Fibroblast of mammary gland (primary cell): ENCODE results near the gene GGTLC1.

ENCODE experiments used
- DNase-seq: peaks from one replicate; pipeline ENCODE4 v3.0.0-alpha.2; 2010; ENCODE audit warnings: low read depth
- H3K4me3 ChIP-seq: 2 replicates; pipeline ENCODE4 v1.5.1; 2011; ENCODE audit warnings: low read depth, mild to moderate bottlenecking, low read length, moderate library complexity; ENCODE audit not compliant: control insufficient read depth
- TF ChIP-seq, protein P1 (sequence below): conservative IDR thresholded peaks from 2 replicates; pipeline ENCODE4 v1.5.1; 2011; ENCODE audit warnings: low read depth, low read length, inconsistent platforms; ENCODE audit not compliant: control insufficient read depth, insufficient read depth

Gene GGTLC1

DNA sequence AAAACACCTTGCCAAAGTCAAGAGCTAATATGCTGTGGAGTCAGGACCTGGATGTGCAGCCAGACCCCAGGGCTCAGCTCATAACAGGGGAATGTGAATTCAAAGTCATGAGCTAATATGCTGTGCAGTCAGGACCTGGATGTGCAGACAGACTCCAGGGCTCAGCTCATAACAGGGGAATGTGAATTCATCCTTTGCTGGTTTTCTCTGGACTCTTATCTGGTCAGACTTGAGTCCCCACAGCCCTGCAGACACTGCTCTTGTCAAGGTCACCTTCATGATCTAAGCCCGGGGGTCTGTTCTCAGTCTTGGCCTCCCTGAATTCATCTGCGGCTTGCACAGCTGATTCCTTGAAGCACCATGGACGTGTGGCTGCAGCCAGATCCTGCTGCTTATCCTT is 19.2 kb upstream of the GGTLC1 start:
- TF ChIP-seq, protein P1, sequence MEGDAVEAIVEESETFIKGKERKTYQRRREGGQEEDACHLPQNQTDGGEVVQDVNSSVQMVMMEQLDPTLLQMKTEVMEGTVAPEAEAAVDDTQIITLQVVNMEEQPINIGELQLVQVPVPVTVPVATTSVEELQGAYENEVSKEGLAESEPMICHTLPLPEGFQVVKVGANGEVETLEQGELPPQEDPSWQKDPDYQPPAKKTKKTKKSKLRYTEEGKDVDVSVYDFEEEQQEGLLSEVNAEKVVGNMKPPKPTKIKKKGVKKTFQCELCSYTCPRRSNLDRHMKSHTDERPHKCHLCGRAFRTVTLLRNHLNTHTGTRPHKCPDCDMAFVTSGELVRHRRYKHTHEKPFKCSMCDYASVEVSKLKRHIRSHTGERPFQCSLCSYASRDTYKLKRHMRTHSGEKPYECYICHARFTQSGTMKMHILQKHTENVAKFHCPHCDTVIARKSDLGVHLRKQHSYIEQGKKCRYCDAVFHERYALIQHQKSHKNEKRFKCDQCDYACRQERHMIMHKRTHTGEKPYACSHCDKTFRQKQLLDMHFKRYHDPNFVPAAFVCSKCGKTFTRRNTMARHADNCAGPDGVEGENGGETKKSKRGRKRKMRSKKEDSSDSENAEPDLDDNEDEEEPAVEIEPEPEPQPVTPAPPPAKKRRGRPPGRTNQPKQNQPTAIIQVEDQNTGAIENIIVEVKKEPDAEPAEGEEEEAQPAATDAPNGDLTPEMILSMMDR = no peak
- no peak overlapping the region for H3K4me3 ChIP-seq
- DNase-seq = no peak

DNA sequence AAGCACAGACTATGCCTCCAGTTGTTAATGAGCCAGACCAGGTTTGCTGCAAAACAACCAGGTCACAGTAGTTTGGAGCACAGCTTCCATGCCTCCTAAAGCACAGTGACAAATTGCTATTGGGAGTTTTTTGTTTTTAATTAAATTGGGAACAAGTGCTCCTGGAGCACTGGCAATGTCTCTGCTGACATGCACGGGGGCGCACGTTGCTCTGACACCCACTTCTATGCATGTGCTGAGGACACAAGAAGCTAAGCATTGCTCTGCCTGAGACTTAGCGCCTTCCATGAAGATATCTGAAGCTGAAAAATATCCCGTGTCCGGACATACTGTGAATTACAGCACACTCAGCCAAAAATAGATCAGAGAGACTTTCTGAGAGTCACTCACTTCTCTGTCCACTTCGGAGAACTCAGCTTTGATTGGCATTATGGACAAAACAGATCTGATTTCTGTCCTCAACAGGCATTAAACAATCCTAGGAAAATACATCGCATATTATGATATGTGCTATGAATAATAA is 18.6 kb upstream of the GGTLC1 start:
- H3K4me3 ChIP-seq = no peak overlapping the region
- DNase-seq = no peak
- TF ChIP-seq, protein P1 = no peak

DNA sequence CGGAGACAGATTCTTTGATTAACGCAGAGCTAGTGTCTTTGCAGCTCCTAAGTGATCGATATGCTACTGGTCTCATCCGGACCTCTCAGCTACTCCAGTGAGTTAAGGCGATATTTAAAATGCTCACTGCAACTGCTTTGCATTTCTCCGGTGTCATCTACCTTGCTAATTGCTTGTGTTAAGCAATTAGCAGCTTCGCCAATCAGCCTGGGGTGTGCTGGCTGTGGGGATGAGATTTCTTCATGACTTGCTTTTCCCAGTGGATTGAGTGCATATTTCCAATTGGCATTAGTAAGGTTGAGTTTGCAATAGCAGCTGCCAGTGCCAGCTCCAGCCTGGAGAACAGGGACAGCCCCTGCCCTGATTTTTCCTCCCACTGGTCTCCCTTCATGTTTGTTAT is 18.0 kb upstream of the GGTLC1 start:
- TF ChIP-seq, protein P1 = no peak
- DNase-seq = no peak
- no peak overlapping the region for H3K4me3 ChIP-seq

DNA sequence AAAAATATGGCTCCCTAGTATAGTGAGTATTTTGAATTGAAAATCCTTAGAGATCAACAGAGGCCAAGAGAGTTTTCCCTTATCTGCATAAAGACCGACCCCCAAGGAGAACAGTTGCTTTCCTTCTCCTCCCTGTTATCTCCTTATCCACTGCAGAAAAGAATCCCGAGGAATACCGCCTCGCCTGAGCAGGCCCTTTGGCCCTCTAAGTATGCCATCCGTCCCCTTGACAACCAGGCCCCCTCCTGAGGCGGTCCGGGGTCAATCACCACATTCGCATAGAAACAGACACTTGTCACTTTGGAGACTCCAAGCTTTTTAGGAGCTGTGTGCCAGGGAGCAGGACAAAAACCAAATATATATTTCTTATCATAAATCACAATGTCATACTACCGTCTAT is 15.9 kb upstream of the GGTLC1 start:
- TF ChIP-seq, protein P1 = no peak
- no peak overlapping the region for H3K4me3 ChIP-seq

DNA sequence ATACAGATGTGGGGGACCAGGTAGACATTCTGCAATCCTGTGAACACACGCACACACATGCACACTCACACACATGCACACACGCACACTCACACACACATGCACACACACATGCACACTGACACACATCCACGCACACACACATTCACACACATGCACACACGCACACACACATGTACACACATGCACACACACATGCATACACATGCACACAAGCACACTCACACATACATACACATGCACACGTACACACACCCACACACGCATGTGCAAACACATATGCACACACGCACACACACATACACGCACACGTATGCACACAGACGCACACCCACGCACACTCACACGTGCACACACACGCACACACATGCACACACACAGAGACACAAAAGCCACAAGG is 14.3 kb upstream of the GGTLC1 start:
- TF ChIP-seq, protein P1 = no peak
- no peak overlapping the region for H3K4me3 ChIP-seq
- DNase-seq = no peak

More for the DNA sequence above, 15.9 kb upstream of the GGTLC1 start:
- DNase-seq = no peak

DNA sequence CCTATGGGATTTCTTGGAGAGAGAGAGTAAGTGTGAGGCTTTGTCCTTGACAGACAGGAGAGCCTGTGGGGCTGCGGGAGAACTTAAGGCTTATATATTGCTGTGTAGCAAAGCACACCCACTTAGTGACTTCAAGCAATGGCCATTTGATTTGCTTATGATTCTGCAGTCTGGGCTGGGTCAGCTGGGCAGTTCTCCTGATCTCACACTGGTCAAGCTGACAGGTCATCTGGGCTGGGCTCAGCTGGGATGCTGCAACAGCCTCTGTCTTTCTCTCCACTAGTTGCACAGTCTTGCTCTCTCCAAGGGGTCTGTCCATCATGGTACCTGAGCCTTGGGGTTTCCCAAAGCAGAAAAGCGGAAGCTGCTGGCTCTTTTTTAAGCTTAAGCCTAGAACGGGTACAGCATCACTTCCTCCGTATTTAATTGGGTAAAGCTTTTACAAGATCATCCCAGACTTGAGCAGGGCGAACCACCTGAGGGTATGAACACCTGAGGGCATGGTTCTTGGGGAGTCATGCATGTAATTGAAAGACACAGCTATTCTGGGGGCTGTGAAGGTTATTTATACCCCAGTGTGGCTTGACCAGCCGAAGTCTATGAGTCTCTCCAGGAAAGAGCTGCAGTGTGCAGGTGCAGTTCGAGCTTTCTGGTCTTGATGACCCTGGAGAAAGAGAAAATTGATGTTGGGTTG is 13.3 kb upstream of the GGTLC1 start:
- no peak for DNase-seq
- TF ChIP-seq, protein P1 = no peak
- no peak overlapping the region for H3K4me3 ChIP-seq
